TTC549 (cell line): ENCODE results near the gene TRAPPC6A.
A peak's percentile ranks its signal among the peaks of the same experiment; 100 is the strongest.

Experiments
- FAIRE-seq: peaks from 2 replicates; lab custom pipeline; 2012; peaks lifted over from hg19 to GRCh38; lab: Jason Lieb, UNC

TRAPPC6A gene

DNA sequence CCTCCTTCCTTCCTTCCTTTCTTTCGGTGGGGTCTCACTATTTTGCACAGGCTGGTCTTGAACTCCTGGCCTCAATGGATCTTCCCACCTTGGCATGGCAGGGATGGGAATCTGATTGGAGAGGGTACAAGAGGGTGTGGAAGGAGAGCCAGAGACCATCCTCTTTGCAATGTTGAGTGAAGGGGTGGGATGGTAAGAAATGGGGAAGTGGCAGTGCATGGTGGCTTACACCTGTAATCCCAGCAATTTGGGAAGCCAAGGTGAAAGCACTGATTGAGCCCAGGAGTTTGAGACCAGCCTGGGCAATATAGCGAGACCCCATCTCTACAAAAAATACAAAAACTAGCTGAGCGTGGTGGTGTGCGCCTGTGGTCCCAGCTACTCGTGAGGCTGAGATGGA lies 6.1 kb upstream of the TRAPPC6A start:
- FAIRE-seq, result no peak

- no peak for FAIRE-seq
Observed at GRCh38 chr19:45182758-45183157, 4.7 kb upstream of the TRAPPC6A start.

DNA sequence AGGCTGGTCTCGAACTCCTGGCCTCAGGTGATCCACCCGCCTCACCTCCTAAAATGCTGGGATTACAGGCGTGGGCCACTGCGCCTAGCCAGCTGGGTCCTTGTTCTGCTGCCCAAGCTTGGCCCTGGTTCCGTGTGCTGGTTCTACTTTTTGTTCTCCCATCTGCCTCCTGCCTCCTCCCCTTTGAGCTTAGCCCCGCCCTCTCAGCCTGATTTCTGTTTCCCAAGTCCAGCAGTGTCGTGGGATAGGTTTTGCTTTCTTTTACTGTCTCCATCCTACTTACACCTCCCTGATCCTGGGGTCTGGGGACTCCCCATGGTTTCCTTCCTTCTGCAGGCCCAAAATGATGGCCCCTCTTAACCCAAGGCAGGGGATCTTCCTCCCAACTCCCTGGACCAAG lies 2.9 kb upstream of the TRAPPC6A start:
- FAIRE-seq, result no peak

- no peak for FAIRE-seq
Observed at GRCh38 chr19:45179892-45180370, 1.9 kb upstream of the TRAPPC6A start.

DNA sequence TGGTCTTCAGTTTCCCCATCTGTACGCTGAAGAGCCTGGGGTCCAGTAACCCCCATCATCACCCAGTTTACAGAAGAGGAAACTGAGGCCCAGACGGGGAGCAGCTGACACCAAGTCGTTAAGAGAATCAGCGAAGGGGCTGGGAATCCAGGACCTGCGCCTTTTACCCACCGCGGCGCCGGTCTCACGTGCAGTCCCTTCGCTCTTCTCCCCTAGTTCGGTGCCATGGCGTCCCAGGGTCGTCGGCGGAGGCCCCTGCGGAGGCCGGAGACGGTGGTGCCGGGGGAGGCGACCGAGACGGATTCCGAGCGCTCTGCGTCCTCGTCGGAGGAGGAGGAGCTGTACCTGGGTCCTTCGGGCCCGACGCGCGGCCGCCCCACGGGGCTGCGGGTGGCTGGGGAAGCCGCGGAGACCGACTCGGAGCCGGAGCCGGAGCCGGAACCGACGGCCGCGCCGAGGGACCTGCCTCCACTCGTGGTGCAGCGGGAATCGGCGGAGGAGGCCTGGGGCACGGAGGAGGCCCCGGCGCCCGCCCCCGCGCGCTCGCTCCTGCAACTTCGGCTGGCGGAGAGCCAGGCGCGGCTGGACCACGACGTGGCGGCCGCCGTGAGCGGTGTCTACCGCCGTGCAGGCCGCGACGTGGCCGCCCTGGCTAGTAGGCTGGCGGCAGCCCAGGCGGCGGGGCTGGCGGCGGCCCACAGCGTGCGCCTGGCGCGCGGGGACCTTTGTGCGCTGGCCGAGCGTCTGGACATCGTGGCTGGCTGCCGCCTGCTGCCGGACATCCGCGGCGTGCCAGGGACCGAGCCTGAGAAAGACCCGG lies 1.2 kb upstream of the TRAPPC6A start:
- FAIRE-seq, result no peak

GRCh38 chr19:45178262-45179071 lies 430 bp upstream of the TRAPPC6A start, which contains the start of gene BLOC1S3:
TSS of gene BLOC1S3 (plus strand) at chr19:45178784. CDS start at chr19:45179297, 513 bp downstream.
- FAIRE-seq, result peak; percentile 99

DNA sequence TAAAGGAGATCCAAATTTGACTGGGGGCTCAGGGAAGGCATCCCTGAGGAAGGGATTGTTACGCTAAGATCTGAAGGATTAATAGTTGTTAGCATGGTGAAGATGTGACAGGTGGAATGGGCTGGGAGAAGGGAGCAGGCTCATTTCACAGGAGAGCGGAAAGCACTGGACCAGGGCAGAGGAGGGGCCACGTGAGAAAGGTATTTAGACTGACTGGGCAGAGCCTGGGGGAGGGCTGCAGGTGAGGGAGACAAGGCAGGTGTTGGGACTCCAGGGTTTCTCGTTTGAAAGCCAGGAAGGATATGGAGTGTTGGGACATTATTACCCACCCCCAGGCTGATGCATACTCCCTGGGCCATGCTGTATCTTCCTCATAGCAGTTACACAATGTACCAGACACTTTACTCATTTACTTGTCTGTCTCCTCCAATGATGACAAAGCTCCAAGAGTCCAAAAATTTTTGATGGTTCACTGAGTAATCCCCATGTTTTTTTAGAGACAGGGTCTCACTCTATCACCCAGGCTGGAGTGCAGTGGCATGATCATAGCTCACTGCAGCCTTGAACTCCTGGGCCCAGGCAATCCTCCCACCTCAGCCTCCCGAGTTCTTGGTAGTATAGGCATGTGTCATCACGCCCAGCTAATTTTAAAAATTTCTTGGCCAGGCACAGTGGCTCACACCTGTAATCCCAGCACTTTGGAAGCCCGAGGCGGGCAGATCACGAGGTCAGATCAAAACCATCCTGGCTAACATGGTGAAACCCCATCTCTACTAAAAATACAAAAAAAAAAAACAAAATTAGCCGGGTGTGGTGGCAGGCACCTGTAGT lies 2.3 kb downstream of the TRAPPC6A start:
- no peak for FAIRE-seq

DNA sequence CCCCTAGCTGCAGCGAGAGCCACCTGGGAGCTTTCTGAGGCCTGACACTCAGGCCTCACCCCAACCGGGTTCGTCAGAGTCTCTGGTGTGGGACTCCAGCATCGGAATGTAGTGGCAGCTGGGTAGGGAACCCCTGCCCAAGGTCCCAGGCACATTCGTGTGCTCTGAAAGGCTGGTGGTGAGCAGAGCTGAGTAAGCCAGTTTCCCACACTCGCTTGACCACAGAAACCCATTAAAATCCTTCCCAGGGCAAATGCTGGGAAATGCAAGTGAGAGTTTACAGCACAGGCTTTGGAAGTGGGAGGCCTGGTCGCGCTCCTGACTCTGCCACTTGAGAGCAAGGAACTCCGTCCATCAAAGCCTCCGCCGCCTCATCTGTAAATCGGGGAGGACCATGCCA lies 4.2 kb downstream of the TRAPPC6A start:
- FAIRE-seq, result no peak

DNA sequence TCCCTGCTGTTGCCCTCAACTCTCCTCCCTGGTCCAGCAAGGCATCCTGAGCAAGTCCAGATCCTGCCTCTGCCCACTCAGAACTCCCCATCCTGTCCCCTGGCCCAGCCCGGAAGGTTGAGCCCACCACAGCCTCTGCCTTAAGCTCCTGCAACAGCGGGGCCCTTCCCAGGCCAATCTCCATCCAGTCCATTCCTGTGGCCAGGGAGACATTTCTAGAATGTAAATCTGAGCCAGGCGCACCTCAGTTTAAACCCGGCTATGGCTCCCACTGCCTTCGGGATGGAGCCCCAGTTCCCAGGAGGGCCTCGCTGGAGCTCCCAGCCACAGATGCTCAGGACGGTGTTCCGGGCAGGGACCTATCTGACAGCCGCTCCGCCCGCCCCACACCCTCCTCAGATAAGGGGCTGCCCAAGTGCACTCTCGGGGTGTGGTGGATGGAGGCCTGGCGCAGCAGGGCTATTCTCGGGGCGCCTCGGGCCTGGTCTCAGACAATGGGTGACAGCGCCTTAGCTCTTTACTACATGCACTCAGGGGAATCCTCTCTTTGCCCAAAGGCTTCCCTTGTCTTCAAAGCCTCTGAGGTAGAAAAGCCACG lies 5.3 kb downstream of the TRAPPC6A start:
- no peak for FAIRE-seq

DNA sequence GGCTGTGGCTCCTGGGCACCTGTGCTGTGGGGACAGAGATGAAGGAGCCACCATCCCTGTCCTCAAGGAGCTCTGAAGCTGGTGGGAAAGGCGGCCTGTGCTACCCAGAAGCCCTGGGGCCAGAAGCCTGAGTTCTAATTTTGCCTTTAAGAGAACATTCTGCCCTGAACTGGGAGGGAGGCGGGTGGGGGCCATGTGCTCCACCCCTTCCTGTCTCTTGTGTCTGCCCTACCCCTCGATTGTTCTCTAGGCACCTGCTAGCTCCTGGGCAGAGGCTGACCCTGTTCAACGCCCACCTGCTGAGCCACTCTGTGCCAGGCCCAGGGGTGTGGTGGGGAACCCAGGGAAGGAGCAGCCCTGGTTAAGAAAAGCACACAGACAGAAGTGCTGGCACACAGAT lies 5.9 kb downstream of the TRAPPC6A start:
- no peak for FAIRE-seq

DNA sequence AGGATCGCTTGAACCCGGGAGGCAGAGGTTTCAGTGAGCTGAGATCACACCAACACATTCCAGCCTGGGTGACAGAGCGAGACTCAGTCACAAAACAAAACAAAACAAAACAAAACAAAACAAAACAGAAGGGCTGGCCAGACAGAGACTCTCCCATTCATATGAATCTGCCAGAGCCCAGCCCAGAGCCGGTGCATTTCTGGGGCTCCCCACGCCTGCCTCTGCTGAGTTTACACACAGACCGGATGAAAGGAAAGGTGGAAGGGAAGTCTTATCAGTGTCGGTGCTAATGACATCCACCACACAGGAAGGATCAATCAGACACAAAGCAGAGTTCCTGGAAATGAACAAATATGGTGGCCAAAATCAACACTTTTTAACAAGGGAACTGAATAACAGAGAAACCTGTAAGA lies 6.8 kb downstream of the TRAPPC6A start:
- FAIRE-seq, result no peak

DNA sequence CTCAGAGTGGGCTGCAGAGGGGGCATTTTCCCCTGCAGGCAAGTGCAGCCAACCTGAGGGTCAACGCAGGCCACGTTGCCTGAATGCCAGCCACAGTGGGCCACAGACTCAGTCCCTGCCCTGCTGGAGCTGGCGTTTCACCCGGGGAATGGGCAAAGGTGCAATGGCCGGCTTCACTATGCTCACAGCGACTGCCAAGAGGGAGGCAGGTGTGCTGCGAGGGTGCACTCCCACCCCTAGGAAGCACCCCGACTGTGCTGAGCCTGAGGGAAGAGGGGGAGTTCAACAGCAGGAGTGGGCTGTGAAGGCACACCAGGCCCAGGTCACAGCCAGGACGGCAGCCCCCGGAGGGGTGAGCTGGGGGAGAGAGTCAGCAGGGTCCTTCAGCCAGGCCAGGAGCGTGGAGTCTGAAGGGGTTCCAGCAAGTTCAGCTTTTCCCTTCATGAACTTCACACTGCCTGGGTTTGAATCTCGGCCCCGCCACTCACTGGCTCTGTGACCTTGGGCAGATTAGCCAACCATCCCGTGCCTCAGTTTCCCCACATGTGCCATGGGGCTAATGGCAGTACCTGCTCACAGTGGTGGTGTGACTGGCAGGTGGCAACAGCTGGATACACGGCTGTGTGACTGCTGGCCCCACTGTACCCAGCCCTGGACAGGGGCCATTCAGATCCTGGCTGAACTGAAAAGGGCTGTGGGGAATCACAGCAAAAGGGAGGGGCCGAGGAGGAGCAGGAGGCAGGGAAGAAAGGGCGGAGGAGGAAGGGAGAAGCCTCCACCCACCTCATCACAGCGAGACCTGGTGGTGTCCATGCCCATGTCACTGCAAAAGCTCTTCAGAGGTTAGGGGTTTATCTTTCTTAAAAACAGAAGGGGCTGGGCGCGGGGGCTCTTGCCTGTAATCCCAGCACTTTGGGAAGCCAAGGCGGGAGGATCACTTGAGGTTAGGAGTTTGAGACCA lies 7.6 kb downstream of the TRAPPC6A start:
- no peak for FAIRE-seq

DNA sequence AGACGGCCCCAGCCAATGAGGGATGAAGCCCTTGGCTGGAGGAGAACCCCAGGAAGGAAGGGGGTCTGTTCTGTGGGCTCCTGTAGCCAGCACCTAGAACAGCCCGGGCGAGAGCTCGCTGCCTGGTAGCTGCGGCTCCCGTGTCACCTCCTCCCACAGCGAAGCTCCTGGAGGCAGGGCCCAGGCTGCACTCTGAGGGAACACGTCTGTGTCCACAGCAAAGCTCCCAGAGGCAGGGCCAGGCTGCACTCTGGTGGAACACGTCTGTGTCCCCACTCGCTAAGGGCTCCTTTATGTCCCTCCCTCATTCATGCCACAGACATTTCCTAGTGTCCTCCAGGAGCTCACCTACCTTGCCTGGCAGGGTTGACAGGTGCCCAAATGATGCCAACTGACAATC lies 8.4 kb downstream of the TRAPPC6A start:
- FAIRE-seq, result no peak

DNA sequence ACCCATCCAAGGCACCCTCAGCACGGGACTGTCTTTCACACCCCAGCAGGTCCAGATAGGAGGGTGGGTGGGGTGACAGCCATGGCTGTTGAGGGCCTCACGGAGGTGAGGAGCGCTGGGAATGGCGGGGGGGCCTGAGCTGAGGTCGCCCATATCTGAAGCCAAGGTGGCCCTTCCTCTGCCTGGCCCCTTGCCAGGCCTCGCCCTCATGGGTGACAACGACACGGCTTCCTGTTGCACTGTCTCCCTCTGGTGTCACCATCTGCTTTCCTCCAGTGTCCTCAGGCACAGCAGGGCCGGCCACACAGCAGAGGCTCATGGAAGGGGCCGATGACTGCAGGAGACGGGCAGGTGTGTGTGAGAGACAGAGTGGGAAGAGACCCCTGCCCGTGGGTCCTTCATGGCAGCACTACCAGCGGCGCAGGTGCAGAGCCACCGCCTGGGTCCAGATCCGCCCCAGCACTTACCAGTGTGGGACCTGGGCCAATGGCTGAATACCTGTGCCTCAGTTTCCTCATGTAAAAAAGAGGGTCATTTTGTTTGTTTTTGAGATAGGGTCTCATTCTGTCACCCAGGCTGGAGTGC lies 9.2 kb downstream of the TRAPPC6A start:
- FAIRE-seq, result no peak

DNA sequence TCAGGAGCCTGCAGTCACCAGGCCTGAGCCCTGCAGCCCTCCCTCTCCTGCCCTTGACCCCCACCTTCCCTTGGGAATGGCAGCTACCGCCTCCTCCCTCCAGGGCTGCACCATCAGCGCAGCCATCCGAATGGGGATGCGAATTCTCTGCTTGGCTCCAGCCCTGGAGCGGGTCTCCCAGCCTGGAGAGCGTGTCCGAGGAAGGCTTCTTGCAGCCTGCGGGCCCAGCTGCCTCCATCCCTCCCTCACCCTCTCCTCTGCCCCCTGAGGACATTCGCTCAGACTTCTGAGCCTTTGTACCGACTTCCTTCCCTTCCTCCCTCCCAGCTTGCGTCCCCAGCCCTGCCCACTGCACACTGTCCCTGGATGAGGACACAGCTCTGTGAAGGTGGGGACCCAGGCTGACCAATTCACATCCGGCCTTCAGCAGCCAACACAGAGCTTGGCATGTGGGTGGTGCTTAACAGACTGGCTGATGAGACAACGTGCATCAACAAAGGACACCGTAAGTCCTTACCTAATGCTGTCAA lies 11.2 kb downstream of the TRAPPC6A start:
- FAIRE-seq, result no peak

- FAIRE-seq, result no peak
Observed at GRCh38 chr19:45164577-45165335, 13.3 kb downstream of the TRAPPC6A start.

DNA sequence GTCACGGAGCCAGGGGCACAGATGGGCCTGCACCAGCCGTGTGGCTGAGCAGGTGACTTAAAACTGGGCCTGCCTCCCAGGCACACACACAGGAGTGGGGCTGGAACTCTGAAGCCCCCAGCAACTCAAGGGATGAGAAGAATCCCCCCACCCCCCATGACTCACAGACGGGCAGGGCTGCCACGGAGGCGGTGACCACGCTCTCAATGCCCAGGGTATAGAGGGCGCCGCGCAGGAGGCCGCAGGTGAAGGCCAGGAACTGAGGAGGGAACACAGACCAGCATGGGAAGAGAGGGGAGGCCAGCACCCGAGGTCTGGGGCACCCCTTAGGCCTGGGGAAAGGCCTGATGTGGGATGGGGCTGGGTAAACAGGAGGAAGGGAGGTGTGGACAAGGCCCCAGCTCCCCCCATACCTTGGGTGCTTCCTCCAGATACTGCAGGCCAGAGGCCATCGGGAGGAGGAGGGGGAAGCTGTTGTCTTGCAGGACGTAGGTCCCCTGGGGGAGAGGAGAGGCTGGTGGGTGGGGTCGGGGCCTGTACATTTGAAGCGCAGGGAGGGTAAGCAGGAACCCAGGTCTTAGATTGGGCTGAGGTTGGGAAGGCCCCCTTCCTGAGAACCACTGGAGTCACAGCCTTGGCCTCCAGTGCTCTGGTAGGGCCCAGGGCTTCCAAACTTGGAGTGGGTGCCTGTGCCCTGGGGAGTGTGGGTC lies 14.1 kb downstream of the TRAPPC6A start:
- FAIRE-seq, result no peak

GRCh38 chr19:45163156-45163555 lies 14.9 kb downstream of the TRAPPC6A start:
- FAIRE-seq, result no peak
